ENCODE data around the gene CRYBG1.

- TF ChIP-seq POLR2AphosphoS5 (IDR thresholded peaks at IDR 0.05; ENCODE audit: low read depth, low read length) (no peak), SIN3A (IDR thresholded peaks at IDR 0.05; ENCODE audit: borderline replicate concordance, insufficient read depth, low read length) (no peak)
Observed at GRCh38 chr6:106556368-106556960, 195.9 kb downstream of the CRYBG1 start.
